Liver (tissue), 3 donors: ENCODE results near the gene TBCD.

ENCODE experiments used
- ATF3 ChIP-seq: IDR thresholded peaks from 2 replicates; pipeline ENCODE4 v1.6.1; 2016; ENCODE audit warnings: antibody characterized with exemption
- CTCF ChIP-seq: fragments of 150-350 bp; IDR thresholded peaks from 2 replicates; pipeline ENCODE4 v1.5.1; 2017; ENCODE audit warnings: improper control_type of control experiment, low read depth, low read length; ENCODE audit not compliant: missing input control
- EGR1 ChIP-seq, 2 donors: IDR thresholded peaks; 2 replicates each; pipeline ENCODE4 v1.6.1; 2016 to 2018; ENCODE audit warnings: antibody characterized with exemption in 2 of 2, low read depth in 2 of 2
- JUND ChIP-seq, 2 donors: IDR thresholded peaks; 2 replicates each; pipeline ENCODE4 v1.6.1; 2016; ENCODE audit warnings: antibody characterized with exemption in 2 of 2
- MAX ChIP-seq: IDR thresholded peaks from 2 replicates; pipeline ENCODE4 v1.6.1; 2016; ENCODE audit warnings: antibody characterized with exemption
- RAD21 ChIP-seq, 2 donors: IDR thresholded peaks; 2 replicates each; pipeline ENCODE4 v1.6.1; 2016; ENCODE audit warnings: antibody characterized with exemption in 2 of 2, mild to moderate bottlenecking in 2 of 2
- REST ChIP-seq: IDR thresholded peaks from 2 replicates; pipeline ENCODE4 v1.6.1; 2016; ENCODE audit warnings: antibody characterized with exemption, mild to moderate bottlenecking
- SP1 ChIP-seq: IDR thresholded peaks from 2 replicates; pipeline ENCODE4 v1.6.1; 2018; ENCODE audit warnings: antibody characterized with exemption, mild to moderate bottlenecking
- TAF1 ChIP-seq: conservative IDR thresholded peaks from 2 replicates; pipeline ENCODE4 v1.6.1; 2016; ENCODE audit warnings: antibody characterized with exemption, mild to moderate bottlenecking
- YY1 ChIP-seq: IDR thresholded peaks from 2 replicates; pipeline ENCODE4 v1.6.1; 2016; ENCODE audit warnings: antibody characterized with exemption, mild to moderate bottlenecking
- ZBTB33 ChIP-seq: IDR thresholded peaks from 2 replicates; pipeline ENCODE4 v1.6.1; 2016; ENCODE audit warnings: antibody characterized with exemption
- donor health status: healthy.
- donor health status: healthy.

- TF ChIP-seq CTCF (no peak), REST (no peak), SP1 (no peak), YY1 (no peak), JUND (IDR thresholded peaks at IDR 0.05) (no peak), EGR1 (IDR thresholded peaks at IDR 0.05; ENCODE audit: low read depth in 2 of 2) (no peak), RAD21 (IDR thresholded peaks at IDR 0.05) (no peak), TAF1 (no peak), ATF3 (no peak), MAX (no peak), ZBTB33 (no peak)
Observed at GRCh38 chr17:82743344-82744219, 8.3 kb upstream of the TBCD start.
